GM19438 (cell line): Measurements from ENCODE around the gene TIMMDC1.
"Not testable (repeated sequence)": the region's sequence is repeated elsewhere in the genome, so short reads cannot be mapped to it uniquely, and the experiment has no call there.

ENCODE experiments used
- ATAC-seq: cut with Tn5 transposase; IDR thresholded peaks from one replicate; pipeline ENCODE4 v1.9.1; 2021; ENCODE audit warnings: low read depth; ENCODE audit not compliant: unreplicated experiment

TIMMDC1 gene

DNA sequence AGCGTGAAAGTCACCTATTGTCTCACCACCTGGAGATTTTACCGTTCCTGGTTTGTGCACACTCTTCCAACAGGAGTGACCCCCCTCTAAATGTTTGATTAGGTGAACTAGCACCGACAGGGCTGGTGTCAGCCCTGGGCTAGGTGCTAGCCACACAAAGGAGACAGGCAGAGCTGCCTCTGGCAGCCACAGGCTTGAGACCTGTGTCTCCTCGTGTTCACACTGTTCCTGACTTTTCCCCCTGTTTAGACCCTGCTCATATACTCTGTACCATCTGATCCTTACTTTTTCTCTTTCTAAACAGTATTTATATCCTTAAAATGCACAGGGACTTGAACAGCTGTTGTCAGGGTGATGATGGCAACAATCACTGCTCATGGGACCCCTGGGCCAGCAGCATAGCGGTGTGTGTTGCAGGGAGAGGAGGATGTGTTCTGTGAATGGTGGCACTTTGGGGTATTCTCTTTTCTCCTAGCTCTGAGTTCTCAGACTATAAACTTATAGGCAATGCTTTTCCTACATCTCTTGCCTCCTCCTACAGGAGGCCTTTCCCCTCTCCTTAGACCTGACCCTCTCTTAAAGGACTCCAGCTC is 55.6 kb downstream of the TIMMDC1 start:
- ATAC-seq: no peak

GRCh38 chr3:119555309-119555735 is 57.0 kb downstream of the TIMMDC1 start:
- ATAC-seq: no peak

GRCh38 chr3:119555929-119556328 is 57.6 kb downstream of the TIMMDC1 start:
- ATAC-seq: no peak

GRCh38 chr3:119557192-119557876 is 59.0 kb downstream of the TIMMDC1 start:
- ATAC-seq: no peak

DNA sequence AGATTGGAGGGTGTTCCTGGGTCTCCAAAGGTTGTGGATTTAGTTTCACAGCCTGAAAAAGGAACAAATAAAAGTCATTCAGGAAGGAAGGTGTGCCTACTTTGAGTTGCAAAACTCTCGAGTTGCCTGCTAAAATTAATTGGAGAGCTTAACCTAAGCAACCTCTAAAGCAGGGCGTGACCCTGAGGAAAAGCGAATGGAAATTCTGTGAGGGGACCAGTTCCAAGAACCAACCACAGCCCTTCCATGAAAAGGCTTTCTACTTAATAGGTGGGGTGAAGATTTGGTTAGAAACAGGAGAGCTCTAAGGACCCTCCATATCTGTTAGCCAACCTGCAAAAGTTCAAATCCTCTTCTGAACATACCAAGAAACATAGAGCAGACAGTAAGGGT is 59.5 kb downstream of the TIMMDC1 start:
- ATAC-seq: no peak

DNA sequence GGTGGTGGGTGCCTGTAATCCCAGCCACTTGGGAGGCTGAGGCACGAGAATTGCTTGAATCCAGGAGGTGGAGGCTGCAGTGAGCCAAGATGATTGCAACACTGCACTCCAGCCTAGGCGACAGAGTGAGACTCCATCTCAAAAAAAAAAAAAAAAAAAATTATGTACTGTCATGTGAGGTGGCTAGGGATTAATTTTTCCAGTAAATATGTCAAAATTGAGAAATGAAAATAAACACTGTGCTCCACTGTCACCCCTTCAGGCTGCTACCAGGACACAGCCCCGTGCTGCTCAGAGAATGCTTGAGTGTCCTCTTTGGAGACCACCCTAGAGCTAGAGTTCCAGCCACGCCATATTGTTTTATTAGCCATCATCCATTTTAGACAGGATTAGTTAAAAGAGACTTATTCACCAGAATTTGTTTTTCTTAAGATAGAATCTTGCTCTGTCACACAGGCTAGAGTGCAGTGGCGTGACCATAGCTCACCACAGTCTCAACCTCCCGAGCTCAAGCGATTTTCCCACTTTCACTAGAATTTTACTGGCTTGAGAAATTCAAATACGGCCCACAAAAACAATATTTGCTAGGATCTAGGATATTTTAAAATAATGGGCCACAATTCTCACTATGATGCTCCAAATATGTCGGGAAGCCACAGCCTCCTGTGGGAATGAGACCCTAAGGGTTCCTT is 60.4 kb downstream of the TIMMDC1 start:
- ATAC-seq: no peak

GRCh38 chr3:119559441-119559963 is 61.2 kb downstream of the TIMMDC1 start, which contains the start of gene CD80:
CD80 (minus strand) TSS chr3:119559614; CDS start chr3:119557728, 1,886 bp downstream.
- ATAC-seq: peak; percentile 62

DNA sequence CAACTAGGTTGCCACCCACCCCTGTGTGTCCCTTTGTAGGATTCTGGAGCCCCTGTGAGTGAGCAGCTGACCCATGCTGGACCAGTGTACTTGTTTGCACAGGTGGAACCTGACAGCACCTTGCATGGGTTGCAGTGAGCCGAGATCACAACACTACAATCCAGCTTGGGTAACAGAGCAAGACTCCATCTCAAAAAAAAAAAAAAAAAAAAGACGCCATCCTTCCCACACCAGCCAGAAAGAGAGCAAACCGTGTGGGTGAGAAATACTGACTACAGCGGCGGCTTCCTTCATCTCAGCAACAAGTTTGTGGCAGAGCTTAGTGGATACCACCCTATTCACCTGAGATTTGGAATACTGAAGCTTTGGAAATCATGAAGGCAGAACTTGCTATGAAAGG is 61.8 kb downstream of the TIMMDC1 start:
- ATAC-seq: no peak

GRCh38 chr3:119562307-119562961 is 64.1 kb downstream of the TIMMDC1 start:
- ATAC-seq: peak; percentile 58

DNA sequence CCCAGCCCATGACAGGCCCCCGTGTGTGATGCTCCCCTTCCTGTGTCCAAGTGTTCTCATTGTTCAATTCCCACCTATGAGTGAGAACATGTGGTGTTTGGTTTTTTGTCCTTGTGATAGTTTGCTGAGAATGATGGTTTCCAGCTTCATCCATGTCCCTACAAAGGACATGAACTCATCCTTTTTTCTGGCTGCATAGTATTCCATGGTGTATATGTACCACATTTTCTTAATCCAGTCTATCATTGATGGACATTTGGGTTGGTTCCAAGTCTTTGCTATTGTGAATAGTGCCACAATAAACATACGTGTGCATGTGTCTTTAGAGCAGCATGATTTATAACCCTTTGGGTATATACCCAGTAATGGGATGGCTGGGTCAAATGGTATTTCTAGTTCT is 65.0 kb downstream of the TIMMDC1 start:
- ATAC-seq: not testable (repeated sequence)

GRCh38 chr3:119569156-119569555 is 70.8 kb downstream of the TIMMDC1 start:
- no peak for ATAC-seq

GRCh38 chr3:119570229-119570628 is 71.9 kb downstream of the TIMMDC1 start:
- ATAC-seq: no peak

- no peak for ATAC-seq
Measured at GRCh38 chr3:119571230-119571629, 72.9 kb downstream of the TIMMDC1 start.

- ATAC-seq: no peak
Measured at GRCh38 chr3:119571688-119572087, 73.3 kb downstream of the TIMMDC1 start.
